AG10803 (cell line): ENCODE data around the gene CTBP1.
"Not testable (repeated sequence)": the region's sequence is repeated elsewhere in the genome, so short reads cannot be mapped to it uniquely, and the experiment has no call there.

Experiments
- DNase-seq: peaks from one replicate; pipeline ENCODE4 v3.0.0; 2010; ENCODE audit warnings: low read depth
- H3K4me3 ChIP-seq: 2 replicates; pipeline ENCODE4 v1.5.1; 2011; ENCODE audit warnings: mild to moderate bottlenecking, low read length, control low read depth
- CTCF ChIP-seq: conservative IDR thresholded peaks from 2 replicates; pipeline ENCODE4 v1.5.1; 2011; ENCODE audit warnings: mild to moderate bottlenecking, low read length, control low read depth, inconsistent platforms

Gene CTBP1

GRCh38 chr4:1294891-1295290 is 46.0 kb upstream of the CTBP1 start:
- no peak for DNase-seq
- H3K4me3 ChIP-seq = no peak overlapping the region

GRCh38 chr4:1294424-1294823 is 45.5 kb upstream of the CTBP1 start:
- TF ChIP-seq CTCF = no peak
- no peak overlapping the region for H3K4me3 ChIP-seq
- DNase-seq = no peak

More at GRCh38 chr4:1294891-1295290, 46.0 kb upstream of the CTBP1 start:
- no peak for TF ChIP-seq CTCF

DNA sequence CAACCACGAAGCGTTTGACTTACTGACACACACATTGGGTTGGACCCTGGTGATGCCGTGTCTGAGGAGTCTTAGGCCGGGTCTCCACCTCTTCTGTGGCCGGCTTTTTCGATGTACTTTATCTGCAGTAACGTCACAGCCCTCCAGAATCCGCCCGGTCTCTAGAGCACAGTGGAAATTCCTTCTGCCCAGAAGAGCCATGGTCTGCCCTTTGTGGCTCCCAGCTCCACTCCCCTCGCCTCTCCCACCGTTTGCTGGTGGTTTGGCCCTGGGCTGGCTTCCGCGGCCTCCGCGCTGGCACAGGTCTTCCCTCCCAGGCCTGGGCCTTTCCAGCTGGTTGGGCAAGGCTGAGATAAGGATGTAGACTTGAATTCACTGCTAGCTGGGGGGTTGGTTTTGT is 45.1 kb upstream of the CTBP1 start:
- TF ChIP-seq CTCF = no peak
- no peak for DNase-seq
- no peak overlapping the region for H3K4me3 ChIP-seq

- no peak overlapping the region for H3K4me3 ChIP-seq
- no peak for TF ChIP-seq CTCF
- DNase-seq = no peak
These were observed 44.6 kb upstream of the CTBP1 start for GRCh38 chr4:1293531-1293941.

DNA sequence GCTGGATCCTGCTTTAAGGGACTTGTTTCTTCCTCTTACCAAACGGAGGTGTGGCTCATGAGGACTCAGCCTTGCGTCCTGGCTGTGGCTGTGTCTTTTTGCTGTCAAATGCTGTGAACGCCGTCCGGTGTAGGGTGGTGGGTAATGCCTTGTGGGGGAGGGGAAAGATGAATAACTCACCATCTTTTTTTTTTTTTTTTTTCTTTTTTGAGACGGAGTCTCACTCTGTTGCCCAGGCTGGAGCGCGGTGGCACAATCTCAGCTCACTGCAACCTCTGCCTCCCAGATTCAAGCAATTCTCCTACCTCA is 43.7 kb upstream of the CTBP1 start:
- not testable (repeated sequence) for DNase-seq, H3K4me3 ChIP-seq

DNA sequence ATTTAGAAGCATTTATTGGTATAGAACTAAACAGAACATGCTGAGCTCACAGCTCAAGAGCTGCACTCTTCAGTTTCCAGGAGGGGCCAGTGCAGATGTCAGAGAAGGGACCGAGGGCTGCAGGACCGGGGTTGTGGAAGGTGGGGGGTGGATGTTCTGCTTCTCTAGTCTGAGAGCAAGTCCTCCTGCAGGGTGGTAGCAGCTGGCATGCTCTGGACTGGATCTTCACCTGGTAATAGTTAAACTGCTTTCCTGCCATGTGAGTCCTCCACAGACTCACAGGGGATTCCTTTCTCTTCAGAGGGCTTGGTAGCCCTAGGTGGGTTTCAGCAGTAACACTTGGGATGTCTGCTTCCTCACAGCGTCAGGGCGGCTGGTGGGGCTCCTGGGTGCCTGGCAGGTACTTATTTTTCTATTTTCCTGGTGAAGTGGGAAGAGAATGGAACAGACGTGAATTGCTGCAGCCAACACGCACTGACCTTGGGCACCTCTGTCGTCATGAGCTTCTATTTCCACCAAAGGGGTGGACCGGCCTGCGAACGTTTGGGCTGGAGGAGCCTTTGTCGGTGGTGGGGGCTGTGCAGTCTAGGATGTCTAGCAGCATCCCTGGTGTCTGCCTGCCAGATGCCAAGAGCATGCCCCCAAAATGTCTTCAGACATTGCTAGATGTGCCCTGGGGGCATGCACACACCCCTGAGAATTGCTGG is 43.2 kb upstream of the CTBP1 start:
- H3K4me3 ChIP-seq = no peak overlapping the region
- DNase-seq = no peak

DNA sequence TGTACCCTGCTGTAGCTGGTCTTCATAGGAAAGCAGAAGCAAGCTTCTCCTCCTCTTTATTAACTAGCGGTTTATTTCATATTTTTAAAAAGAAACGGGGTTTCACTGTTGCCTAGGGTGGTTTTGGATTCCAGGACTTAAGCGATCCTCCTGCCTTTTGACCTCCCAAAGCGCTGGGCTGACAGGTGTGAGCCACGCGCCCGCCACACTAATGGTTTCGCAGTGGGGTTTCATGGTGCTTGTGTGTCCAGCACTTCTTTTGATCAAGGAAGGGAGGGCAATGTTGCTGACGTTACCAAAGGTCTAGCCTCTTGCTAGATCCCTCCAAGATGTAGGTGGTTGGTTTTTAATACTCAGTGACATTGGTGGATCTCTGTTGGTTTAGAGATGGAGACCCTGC is 42.2 kb upstream of the CTBP1 start:
- TF ChIP-seq CTCF = no peak
- DNase-seq = no peak
- peak overlapping the region; percentile 83 for H3K4me3 ChIP-seq

More for the DNA sequence above, 43.2 kb upstream of the CTBP1 start:
- TF ChIP-seq CTCF = no peak
